ENCODE data around the gene OLFML1.

DNA sequence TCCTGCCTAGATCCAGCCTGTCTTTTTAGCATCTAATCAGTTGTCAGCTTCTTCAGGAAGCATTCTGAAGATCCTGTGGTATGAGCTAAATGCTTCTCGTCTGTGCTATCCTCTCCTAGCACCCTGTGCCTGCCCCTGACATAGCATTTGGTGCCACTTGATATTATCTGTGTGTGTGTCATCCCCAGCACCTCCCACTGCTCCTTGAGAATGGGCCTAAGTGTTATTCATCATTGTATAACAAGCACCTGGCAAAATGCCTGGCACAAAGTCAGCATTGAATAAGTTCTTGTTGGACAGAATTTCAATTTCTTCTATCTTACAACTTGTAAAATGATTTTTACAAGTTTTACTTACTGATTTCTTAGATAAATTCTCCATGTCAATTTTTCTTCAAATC is 28.1 kb upstream of the OLFML1 start:
- TF ChIP-seq, protein P1, sequence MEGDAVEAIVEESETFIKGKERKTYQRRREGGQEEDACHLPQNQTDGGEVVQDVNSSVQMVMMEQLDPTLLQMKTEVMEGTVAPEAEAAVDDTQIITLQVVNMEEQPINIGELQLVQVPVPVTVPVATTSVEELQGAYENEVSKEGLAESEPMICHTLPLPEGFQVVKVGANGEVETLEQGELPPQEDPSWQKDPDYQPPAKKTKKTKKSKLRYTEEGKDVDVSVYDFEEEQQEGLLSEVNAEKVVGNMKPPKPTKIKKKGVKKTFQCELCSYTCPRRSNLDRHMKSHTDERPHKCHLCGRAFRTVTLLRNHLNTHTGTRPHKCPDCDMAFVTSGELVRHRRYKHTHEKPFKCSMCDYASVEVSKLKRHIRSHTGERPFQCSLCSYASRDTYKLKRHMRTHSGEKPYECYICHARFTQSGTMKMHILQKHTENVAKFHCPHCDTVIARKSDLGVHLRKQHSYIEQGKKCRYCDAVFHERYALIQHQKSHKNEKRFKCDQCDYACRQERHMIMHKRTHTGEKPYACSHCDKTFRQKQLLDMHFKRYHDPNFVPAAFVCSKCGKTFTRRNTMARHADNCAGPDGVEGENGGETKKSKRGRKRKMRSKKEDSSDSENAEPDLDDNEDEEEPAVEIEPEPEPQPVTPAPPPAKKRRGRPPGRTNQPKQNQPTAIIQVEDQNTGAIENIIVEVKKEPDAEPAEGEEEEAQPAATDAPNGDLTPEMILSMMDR (IDR thresholded peaks at IDR 0.05; ENCODE audit: insufficient read depth, low read length) = no peak
- TF ChIP-seq POLR2AphosphoS5 (IDR thresholded peaks at IDR 0.05; ENCODE audit: low read depth) = no peak
- no peak for TF ChIP-seq REST (IDR thresholded peaks at IDR 0.05; ENCODE audit: insufficient replicate concordance, low read depth)
- no peak for TF ChIP-seq GABPA (IDR thresholded peaks at IDR 0.05; ENCODE audit: low read depth)
- TF ChIP-seq SPI1 (IDR thresholded peaks at IDR 0.05; ENCODE audit: borderline replicate concordance, low read depth) = no peak

Data from HL-60 (cell line).